ENCODE measurements around the gene ELP2. TPM values are rescaled to one million over a fixed set of nuclear protein-coding genes. Genes with fewer than 3 reads are reported as not detected.

Gene ELP2
- polyA plus RNA-seq, 1 donor, result 75.7 TPM

Other genes starting within 250 kb of the ELP2 start
- gene RPRD1A, start 62.3 kb upstream of the ELP2 start, polyA plus RNA-seq (ENCODE audit: insufficient read length), result 39.1 TPM
- 28.1 TPM for gene SLC39A6, start 559 bp upstream of the ELP2 start, polyA plus RNA-seq (ENCODE audit: insufficient read length)
- 0.10 TPM for gene MOCOS, start 57.6 kb downstream of the ELP2 start, polyA plus RNA-seq (ENCODE audit: insufficient read length)
- 42.9 TPM for gene FHOD3, start 167.8 kb downstream of the ELP2 start, polyA plus RNA-seq (ENCODE audit: insufficient read length)

All from hindlimb muscle (tissue), 1 donor.